GM20431 (cell line): ENCODE data around the gene CD207.
"Not testable (repeated sequence)": the region's sequence is repeated elsewhere in the genome, so short reads cannot be mapped to it uniquely, and the experiment has no call there.

ENCODE experiments used
- in situ Hi-C: fragments of 300-500 bp; cut with MseI, MboI; formaldehyde crosslinking; loops from one replicate; pipeline ENCODE4 v1.15.0; 2020; ENCODE audit warnings: low sequenced_read_pairs; ENCODE audit not compliant: unreplicated experiment

CD207 gene

DNA sequence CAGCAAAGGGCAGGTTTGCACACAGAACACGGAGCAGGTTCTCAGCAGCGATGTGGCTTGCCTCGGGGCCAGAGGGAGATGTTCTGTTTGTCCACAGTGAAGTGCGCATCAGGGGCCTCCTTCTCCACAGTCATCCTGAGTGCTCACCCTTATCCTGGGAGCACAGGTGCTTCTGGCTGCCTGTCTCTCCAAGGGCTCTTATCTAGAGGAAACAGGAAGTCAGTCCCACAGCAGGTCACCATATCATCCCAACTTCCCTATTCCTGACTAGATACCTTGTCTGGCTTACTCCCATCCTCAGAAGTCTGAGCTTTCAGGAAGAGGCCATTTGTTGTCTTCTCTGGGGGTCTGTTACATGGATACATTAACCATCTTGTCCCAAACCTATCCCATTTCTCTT lies at the start of gene CD207:
CD207 (minus strand) TSS at position 174 of the 400 bp plus-strand sequence; CDS start at position 134, 40 bp downstream.
- in situ Hi-C loops = no loop called here

DNA sequence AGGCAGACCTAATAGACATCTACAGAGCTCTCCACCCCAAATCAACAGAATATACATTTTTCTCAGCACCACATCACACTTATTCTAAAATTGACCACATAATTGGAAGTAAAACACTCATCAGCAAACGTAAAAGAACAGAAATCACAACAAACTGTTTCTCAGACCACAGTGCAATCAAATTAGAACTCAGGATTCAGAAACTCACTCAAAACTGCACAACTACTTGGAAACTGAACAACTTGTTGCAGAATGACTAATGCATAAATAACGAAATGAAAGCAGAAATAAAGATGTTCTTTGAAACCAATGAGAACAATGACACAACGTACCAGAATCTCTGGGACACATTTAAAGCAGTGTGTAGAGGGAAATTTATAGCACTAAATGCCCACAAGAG lies 42.9 kb upstream of the CD207 start:
- in situ Hi-C loops = not testable (repeated sequence)

DNA sequence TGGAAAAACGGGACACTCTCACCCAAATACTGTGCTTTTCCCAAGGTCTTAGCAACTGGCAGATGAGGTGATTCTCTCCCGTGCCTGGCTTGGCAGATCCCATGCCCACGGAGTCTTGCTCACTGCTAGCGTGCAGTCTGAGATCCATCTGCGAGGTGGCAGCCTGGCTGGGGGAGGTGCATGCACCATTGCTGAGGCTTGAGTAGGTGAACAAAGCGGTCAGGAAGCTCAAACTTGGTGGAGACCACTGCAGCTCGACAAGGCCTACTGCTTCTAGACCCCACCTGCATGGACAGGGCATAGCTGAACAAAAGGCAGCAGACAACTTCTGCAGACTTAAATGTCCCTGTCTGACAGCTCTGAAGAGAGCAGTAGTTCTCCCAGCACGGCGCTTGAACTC lies 40.5 kb upstream of the CD207 start:
- in situ Hi-C loops = not testable (repeated sequence)

DNA sequence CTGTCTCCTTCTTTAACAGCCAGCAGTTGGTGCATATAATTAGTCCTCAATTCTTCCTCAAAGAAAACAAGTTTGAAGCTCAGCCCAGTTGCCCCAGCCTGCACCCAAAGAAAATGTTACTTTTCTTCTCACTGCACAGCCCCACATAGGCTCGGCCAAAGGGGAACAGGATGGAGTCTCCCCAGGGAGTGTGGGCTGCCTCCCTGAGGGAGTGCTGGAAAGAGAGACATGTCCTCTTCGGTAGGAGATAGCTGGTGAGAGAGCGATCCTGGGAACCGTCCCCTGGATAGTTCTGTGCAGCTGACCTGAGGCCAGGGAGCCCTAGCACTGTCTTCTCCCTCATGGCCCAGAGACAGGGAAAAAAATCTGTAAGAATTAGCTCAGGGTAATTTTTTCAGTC lies 37.9 kb upstream of the CD207 start:
- in situ Hi-C loops = no loop called here

DNA sequence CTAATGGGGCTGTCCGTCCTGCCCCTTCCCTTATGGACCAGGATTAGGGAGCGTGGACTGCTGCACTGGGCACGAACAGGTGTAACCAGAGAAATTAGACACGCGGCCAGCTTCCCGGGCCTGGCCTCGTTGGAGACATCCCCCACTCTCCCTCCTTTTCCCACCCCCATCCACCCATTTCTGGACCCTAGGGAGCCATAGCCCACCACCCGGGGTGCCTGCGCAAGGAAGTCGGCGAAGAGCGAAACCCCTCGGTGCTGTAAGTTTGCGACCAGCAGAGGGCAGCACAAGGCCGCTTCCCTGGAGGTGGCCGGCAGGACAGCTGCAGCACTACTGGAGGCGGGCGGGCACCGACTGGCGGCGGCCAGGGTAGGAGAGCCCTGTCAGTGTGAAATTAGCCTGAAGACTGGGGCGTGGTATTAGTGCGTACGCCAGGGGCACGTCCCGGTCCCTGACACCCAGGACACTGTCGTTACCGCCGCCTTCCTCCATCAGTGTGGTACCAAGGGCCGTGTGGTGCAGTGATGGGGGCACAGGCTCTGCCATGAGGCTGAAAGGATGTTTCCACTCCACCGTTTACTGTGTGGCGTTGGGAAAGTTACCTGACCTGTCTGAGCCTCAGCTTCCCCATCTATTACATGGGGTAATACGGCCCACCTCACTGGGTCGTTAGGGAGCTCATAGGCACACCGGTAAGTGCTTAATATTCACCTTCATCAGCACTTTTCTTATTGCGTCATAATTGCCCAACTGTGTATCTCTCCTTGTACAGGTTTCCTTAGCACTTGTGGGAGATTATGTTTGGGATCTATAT lies 36.0 kb upstream of the CD207 start:
- in situ Hi-C loops = no loop called here

DNA sequence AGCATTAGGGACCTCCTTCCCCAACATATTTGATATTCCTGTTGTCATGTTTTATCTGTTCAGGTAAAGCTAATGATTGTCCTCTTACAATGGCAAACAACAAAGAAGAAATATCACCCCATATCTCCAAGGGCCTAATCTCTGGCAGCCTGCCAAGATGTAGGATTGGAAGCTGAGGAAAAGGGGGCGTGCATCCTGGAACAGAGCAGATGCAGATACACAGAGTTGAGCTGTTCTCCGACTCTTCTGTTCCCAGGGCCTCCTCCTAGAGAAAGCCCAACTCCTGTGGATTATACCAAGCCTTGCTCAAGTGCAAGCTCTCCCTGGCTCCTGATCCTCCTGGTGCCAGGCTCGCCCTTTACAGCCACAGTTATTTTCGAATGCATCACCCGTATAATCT lies 35.2 kb upstream of the CD207 start:
- in situ Hi-C loops = no loop called here

DNA sequence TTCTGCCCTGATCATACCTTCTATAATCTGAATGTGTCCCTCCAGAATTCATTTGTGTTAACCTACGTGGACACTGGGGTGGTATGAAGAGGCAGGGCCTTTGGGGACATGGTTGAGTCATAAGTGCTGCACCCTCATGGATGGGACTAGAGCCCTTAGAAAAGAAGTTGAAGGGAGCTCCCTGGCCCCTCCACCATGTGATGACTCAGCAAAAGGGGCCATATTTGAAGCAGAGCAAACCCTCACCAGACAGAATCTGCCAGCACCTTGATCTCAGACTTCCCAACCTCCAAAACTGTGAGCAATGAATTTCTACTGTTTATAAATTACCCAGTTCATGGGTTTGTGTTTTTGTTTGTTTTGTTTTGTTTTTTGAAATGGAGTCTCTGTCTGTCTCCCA lies 33.4 kb upstream of the CD207 start:
- in situ Hi-C loops = no loop called here

DNA sequence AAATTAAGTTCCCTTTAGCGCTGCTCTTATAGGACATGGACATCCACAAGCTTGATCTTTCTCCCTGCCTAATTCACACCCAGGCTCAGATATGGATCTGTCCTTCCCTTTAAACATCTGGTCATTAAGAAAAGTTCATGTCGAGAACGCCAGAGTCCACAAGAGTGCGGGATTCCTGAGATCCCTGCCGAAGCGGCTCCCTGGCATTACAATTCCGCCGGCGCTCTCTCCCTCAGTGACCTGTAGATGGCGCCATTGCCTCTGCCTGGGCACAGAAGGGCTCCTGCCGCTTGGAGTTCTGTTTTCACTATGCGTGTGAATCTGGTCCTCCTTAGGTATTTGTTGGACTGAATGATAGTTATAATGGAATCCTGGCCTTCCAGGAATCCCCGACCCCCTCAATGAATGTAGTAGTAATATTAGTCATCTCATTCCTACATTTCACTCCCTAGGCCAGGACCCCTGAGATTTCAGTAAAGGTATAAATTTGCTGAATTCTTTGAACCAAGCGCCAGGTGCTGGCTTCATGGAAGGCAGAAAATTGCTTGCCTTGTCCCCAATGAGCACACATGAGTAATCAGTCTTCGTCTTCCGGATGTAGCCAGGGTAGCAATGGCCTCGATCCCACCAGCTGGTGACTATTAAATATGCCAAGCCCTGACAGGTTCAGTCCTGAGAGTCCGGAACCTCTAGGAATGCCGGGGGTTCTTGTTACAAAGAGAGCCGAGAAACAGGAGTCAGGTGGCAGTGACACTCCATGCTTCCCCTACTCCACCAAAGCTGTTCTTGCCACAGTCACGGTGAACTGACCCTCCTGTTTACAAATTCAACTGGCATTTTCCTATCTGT lies 26.4 kb upstream of the CD207 start:
- in situ Hi-C loops = no loop called here

DNA sequence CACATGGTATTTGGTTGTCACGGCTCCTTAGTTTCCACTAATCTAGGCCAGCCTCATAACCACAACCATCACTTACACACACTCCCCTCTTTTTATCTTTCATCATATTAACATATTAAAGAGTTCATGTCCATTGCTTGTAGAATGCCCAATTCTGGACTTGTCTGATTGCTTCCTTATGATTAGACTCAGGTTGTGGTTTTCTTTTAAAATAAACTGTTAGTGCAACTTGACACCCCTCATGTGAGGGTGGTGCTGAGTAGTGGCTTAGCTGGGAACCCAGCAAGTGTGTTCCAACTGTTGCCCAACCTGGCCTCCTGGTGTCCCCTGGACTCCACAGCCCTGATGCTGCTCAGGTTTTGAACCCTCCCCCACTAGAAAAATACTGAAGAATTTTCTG lies 20.1 kb upstream of the CD207 start:
- in situ Hi-C loops = no loop called here

DNA sequence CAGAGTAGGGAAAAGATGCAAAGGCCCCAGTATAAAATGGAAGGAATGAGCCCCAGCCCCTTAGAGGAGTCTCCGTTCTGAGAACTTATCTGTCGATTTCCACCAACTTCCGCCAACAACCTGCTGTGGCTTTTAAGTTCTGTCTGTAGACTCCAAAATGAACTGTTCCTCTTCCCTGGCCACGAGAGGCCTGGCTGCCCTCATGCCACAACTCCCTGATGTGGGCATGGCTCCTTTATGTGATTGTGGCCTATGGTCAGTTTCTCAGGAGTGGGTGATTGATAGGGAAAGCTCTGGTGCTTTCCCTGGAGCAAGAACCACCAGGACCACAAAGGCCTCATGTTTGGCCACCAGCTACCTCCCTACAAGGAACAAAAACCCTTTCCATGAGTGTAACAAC lies 18.8 kb upstream of the CD207 start:
- in situ Hi-C loops = no loop called here

DNA sequence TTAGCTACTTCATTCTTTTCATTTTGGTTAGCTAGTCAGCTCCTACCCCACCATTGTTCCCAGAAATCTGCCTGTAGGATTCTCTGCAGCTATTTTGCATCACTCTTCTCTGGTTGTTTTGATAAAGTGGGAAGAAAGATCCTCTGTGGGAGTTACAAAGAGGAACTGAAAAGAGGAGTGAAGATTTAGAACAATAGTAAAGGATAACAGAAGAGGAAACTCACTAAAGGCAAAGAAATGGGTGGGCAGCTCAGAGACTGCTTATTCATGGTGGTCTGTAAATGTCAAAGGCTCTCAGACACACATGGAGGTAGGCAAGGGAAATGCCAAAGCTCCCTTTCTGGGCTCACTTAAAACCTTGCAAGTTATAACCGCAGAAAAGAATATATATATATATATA lies 17.2 kb upstream of the CD207 start:
- in situ Hi-C loops = no loop called here

DNA sequence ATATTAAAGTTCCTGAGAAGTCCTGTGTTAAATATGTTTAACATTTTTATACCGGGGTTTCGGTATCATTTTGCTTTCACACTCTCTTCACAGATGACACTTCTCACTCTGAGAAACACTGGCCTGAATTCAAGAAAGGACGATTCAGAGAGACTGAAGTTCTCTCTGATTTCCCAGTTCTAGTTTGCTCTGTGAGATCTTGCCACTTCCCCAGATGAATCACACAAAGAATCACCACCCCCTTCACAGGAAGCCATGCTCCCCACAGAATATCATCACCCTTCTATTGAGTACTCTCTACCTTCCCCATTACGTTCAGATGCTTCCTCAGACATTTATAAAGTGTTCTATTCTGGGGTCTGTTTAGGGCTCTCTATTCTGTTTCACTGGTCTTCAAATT lies 16.1 kb upstream of the CD207 start:
- in situ Hi-C loops = no loop called here

DNA sequence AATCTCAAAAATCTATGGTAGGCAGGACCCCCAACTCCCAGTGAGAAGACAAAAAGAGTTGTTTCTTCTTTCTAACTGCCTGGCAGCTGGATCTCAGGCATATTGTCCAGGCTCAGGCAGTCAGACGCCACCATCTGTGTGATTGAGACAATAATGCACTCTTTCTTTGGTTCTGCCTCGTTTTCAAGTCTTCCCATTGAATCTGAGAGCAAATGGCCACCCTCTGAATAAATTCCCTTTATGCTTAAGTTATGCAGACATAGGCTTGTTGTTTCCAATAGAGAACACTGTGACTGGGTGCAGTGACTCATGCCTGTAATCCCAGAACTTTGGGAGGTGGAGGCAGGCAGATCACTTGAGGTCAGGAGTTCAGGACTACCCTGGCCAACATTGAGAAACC lies 15.3 kb upstream of the CD207 start:
- in situ Hi-C loops = no loop called here

DNA sequence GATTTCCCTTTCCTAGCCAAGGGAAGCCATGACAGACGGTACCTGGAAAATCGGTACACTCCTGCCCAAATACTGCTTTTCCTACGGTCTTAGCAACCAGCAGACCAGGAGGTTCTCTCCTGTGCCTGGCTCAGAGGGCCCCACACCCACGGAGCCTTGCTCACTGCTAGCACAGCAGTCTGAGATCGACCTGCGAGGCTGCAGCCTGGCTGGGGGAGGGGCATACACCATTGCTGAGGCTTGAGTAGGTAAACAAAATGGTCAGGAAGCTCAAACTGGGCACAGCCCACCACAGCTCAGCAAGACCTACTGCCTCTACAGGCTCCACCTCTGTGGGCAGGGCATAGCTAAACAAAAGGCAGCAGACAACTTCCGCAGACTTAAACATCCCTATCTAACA lies 6.8 kb upstream of the CD207 start:
- in situ Hi-C loops = no loop called here

DNA sequence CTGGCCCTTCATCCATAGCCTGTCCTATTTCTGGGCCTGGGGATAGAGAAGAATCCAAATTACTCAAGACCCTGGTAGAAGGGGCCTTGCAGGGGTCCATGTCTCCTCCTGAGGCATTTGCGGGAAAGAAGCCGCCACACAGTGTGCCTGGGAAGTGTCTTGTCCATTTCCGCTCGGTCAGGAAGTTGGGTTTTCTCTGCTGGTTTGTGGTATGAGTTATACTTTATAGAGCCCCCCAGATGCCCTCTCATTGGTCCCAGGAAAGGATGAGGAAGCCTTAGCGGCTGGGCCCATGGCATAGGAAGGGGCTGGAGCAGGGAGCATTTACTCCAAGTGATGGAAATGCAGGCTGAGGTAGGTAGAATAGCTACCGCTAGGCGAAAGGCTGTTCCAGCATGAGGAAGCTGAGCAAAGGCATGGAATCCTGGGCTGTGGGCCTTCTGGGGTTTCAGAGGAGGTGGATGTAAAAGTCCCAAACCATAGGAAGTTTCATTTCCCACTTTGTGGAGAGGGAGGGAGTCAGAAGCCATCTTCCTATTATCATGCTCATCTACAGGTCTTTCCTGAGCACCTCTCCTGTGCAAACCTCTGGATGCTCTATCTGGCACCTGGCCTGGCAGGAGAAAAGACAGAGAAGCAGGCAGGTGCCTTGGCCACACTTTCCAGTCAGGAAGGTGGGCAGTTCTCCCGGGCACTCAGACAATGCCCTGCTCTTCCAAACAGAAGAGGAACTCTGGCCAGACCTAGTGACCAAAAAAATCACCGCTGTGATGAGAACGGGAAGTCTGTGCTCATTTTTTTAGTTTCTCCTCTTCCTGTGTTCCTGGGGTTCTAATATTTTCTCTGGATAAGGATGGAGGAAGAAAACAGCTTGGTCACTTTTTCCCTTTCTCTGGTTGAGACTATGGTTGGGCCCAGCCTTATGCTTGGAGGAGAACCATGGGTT lies 2.6 kb upstream of the CD207 start:
- in situ Hi-C loops = no loop called here

DNA sequence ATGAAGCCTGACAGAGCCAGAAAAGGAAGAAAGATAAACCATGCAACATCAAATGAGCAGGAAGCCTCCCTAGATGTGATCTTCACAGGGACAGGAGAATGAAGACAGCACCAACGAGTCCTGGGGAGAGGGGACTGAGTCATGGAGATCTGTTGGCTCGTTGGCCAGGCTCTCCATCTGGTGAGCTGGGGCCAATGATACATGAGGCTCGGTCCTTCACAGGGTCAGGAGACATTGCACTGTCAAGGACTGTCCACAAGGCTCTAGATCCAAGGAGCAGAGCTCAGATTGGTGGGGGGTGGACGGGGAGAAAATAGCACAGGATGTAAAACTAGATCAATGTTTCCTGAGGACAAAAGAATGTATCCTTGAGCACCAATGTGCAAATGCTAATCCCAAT lies 735 bp downstream of the CD207 start:
- in situ Hi-C loops = no loop called here

DNA sequence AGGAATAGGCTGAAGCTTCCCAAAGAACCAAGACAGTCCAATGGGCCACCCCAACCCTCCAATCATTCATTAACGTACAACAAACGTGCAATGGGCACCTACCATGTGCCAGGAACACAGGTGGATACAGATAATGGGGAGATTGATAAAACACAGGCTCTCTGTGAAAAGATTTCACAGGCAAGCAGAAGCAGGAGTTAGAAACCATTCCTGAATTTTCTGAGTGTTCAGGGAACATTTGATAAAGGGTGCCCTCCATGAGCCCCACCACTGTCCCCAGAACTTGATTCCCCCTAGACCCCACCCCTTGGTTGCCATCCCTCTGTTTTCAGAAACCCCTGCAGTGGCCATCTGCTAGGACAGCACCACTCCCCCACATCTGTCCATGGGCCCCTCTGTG lies 1.5 kb downstream of the CD207 start:
- in situ Hi-C loops = no loop called here

DNA sequence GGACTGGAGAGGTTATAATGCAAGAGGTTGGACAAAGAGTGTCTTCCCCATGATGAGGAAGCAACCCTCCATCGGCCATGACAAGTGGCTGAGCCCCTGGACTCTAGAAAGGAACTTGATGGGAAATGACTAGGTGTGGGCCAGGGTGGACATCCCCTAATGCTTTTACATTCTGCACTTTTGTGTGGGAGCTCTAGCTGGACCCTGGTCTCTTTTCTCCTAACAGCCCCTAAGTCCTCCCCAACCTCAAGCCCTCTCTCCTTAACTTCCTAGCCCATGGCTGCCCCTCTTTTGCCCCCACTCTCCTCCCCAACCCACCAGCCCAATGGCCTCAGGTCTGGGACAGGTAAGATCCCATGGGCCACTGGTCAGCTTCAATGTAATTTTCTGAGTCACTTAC lies 2.4 kb downstream of the CD207 start:
- in situ Hi-C loops = no loop called here

DNA sequence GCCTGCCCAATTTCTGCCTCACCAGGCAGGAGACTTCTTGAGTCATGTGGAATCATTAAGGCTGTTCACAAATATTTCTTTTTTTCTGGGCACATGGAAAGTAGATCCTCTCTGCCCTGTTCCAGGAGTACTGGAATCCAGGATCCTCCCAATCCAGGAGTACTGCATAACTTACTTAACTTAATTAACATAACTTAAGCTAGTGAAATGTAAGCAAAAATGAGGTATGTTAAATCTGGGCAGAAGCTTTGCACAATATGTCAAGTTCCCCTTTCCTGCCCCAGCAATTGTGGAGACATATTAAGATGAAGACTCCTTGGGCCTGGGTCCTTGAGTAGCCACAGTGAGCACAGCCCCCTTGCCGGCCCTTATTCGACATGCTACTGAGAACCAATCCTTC lies 3.2 kb downstream of the CD207 start:
- in situ Hi-C loops = no loop called here

DNA sequence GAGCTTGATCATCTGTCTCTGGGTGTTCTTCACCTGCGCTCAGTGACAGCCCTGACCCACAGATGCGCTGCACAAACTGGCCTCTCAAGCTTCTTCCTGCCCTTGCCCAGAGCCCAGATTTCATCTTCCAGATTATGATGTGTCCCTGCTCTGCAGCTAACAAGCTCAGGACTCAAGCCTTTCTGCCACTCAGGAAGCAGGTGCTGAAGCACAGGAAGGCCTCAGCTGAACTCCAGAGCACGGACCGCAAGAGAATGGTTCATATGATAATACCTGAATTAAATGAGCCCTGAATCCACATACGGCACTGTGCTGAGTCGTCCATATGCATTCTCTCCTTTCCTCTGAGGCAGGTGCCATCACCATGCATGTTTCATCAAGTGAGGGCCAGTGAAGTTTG lies 3.8 kb downstream of the CD207 start:
- in situ Hi-C loops = no loop called here
